Measurements from ENCODE around the gene RAI1. TPM values are rescaled to one million over a fixed set of nuclear protein-coding genes. Genes with fewer than 3 reads are reported as not detected.

RAI1 gene
- total and polyA plus RNA-seq, 2 of the 13 experiments (the other 11 are each of a cell fraction or from before 2014, with no cell fraction given), result 3.4 to 5.2 TPM

DNA sequence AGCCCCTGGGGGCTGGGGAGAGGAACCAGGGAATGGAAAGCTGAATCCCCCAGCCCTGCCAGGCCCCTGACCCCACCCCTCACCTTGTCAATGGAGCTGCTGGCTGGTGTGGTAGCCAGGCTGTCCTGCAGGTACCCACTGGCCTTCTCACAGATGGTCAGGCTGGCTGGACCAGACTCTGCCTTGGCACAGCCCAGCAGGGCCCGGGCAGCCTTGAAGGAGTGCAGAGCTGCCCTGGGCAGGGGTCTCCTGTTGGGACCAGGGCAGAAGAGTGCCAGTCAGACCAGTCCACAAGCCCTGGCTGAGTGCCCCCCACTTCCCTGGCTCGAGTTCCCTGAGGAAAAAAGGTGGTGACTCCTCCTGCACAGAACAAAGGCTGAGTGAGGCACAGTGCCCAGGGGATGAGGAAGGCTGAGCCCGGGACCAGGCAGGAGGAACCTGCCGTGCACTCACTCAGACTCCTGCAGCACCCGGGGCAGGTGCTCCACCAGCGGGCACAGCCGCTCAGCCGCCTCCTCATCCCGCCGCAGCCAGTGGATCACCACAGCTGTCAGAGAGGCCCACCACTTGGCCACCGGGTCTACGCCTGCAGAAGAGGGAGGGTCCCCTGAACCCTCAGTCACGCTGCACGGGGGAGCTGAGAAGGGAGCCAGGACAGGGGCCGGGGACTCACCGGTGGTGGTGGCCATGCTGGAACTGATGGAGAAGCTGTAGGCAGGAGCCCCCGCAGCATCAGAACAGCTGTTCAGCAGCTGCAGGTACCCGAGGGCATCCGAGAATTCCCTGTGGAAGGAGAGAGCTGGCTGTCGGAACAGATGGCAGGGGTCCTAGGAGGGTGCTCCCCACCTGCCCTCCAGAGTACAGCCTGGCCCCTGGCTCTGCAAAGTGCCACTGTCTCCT is 133.2 kb downstream of the RAI1 start:
- TF ChIP-seq PAX8 (CRISPR knock-in tag; IDR thresholded peaks at IDR 0.05; ENCODE audit: borderline replicate concordance) (no peak), AGO2 (optimal IDR thresholded peaks at IDR 0.05; ENCODE audit: low read depth, low read length) (peak; percentile 3)
- Histone ChIP-seq H4K20me1 (ENCODE audit: insufficient read depth, low read length) (peaks cover 20% of the 10 kb centered on the region; the same call in 1 of the 2 replicates), H3K9ac (ENCODE audit: insufficient read depth, low read depth, low read length) (no peak overlapping the region), H3K4me1 (ENCODE audit: insufficient read depth, low read length) (peaks cover 39% of the 10 kb centered on the region), H3K4me2 (ENCODE audit: low read depth, low read length) (no peak overlapping the region), H3K27ac (ENCODE audit: extremely low read length, insufficient read depth, low read length) (no peak overlapping the region), H3K36me3 (replicated peaks in 1 of 2; ENCODE audit: control insufficient read depth in 1 of 2, insufficient read depth in 2 of 2, low read length in 2 of 2) (peaks cover 46 to 57% of the 10 kb centered on the region in 2 experiments; a peak in 4 of 5 replicates), H3K79me2 (ENCODE audit: insufficient read depth, low read length) (no peaks in the 10 kb centered on the region), H3K9me3 (ENCODE audit: low read length) (no peaks in the 10 kb centered on the region), H2AFZ (ENCODE audit: low read length) (no peak overlapping the region), H3K4me3 (replicated peaks in 1 of 3; ENCODE audit: insufficient read depth in 1 of 3, low read depth in 2 of 3, low read length in 3 of 3) (no peak overlapping the region), H3K27me3 (ENCODE audit: control insufficient read depth in 1 of 2, insufficient read depth in 2 of 2, low read length in 2 of 2) (no peaks in the 10 kb centered on the region)
- FAIRE-seq (no peak), ATAC-seq (no peak), DNase-seq (ENCODE audit: low spot score) (no peak)
- POLR2A ChIA-PET, result interaction anchor here (1.0 to 1.5 kb wide), 2 partner anchors 22 to 23 kb away, joined by 3 to 5 read pairs; partner anchors contain the start of gene SREBF1
- 100% methylated on average over 12 of the region's 20 CpGs for WGBS (ENCODE audit: low lambda C conversion rate)
- in situ Hi-C loops (cut with HindIII; ENCODE audit: extremely low pct_ligation_motif_present, low pct_unique_long_range_greater_than_20kb), result loop anchor here (5.0 kb wide), 1 partner anchor 48 kb away; no protein-coding TSS in a partner anchor
- CTCF ChIA-PET (ENCODE audit: low intra/inter-chr PET ratio, low total read pairs), result interaction anchor here (3.6 kb wide), 1 partner anchor 45 kb away, joined by 53 read pairs; no protein-coding TSS in a partner anchor
- intact Hi-C loops (cut with micrococcal nuclease; ENCODE audit: unreplicated experiment), result no loop called here
- BruUV-seq (replicated peaks), result no TSS peak

DNA sequence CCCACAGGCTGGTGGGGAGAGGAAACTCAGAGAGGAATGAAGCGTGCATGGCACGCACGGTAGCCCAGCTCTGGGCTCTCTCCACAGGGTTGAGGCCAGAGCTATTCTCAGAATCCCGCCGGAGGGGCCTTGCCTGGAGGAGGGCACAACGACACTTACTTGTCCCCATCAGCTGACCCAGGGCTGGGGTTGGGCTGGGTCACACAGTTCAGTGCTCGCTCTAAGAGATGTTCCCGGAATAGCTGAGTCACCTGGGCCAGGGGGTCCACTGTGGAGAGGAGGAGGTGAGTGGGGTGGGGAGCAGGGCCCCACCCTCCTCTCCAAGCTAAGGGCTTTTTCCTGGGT is 133.8 kb downstream of the RAI1 start:
- no peaks in the 10 kb centered on the region for H3K79me2 ChIP-seq (ENCODE audit: insufficient read depth, low read length)
- H4K20me1 ChIP-seq (ENCODE audit: insufficient read depth, low read length), result peaks cover 26% of the 10 kb centered on the region; the same call in 1 of the 2 replicates
- BruUV-seq (replicated peaks), result no TSS peak
- POLR2A ChIA-PET, result interaction anchor here (1.0 to 1.5 kb wide), 2 partner anchors 21 to 22 kb away, joined by 3 to 5 read pairs; partner anchors contain the start of gene SREBF1
- intact Hi-C loops (cut with micrococcal nuclease; ENCODE audit: unreplicated experiment) (no loop called here), in situ Hi-C loops (cut with HindIII; ENCODE audit: extremely low pct_ligation_motif_present, low pct_unique_long_range_greater_than_20kb) (no loop called here)
- no peak for DNase-seq (ENCODE audit: low spot score)
- peaks cover 45% of the 10 kb centered on the region for H3K4me1 ChIP-seq (ENCODE audit: insufficient read depth, low read length)
- peak overlapping the region; percentile 18 for H3K27ac ChIP-seq (ENCODE audit: extremely low read length, insufficient read depth, low read length)
- TF ChIP-seq MIXL1 (CRISPR knock-in tag; IDR thresholded peaks at IDR 0.05), result no peak
- no peak for ATAC-seq
- no peak overlapping the region for H3K9ac ChIP-seq (ENCODE audit: insufficient read depth, low read depth, low read length)
- no peak overlapping the region for H3K4me3 ChIP-seq (replicated peaks in 1 of 3; ENCODE audit: insufficient read depth in 1 of 3, low read depth in 2 of 3, low read length in 3 of 3)
- CTCF ChIA-PET (ENCODE audit: low intra/inter-chr PET ratio, low total read pairs), result no interaction called here
- H3K27me3 ChIP-seq (ENCODE audit: control insufficient read depth in 1 of 2, insufficient read depth in 2 of 2, low read length in 2 of 2), result no peaks in the 10 kb centered on the region
- WGBS (ENCODE audit: low lambda C conversion rate), result 100% methylated on average over 4 of the region's 8 CpGs
- H3K9me3 ChIP-seq (ENCODE audit: low read length), result no peaks in the 10 kb centered on the region
- H3K36me3 ChIP-seq (replicated peaks in 1 of 2; ENCODE audit: control insufficient read depth in 1 of 2, insufficient read depth in 2 of 2, low read length in 2 of 2), result peaks cover 51 to 63% of the 10 kb centered on the region in 2 experiments; a peak in 4 of 5 replicates
- no peak overlapping the region for H3K4me2 ChIP-seq (ENCODE audit: low read depth, low read length)
- no peak for FAIRE-seq
- H2AFZ ChIP-seq (ENCODE audit: low read length), result no peak overlapping the region

All from HepG2 (cell line).